Calu3 (cell line): ENCODE data around the gene ARMC5. TPM values are rescaled to one million over a fixed set of nuclear protein-coding genes. Genes with fewer than 3 reads are reported as not detected.
"Not testable (repeated sequence)": the region's sequence is repeated elsewhere in the genome, so short reads cannot be mapped to it uniquely, and the experiment has no call there.

ENCODE experiments used
- BruUV-seq: library from RNA; stranded (reverse); fragments of 400-500 nt; replicated peaks from 2 replicates; lab custom pipeline; 2021; lab: Mats Ljungman, UMichigan
- CTCF ChIA-PET: fragments of 300-600 bp; sonication (Branson Sonifier 250); formaldehyde crosslinking; loops from one replicate; lab custom pipeline; 2022; ENCODE audit warnings: antibody characterized with exemption; lab: Charles Lee
- DNase-seq: peaks from one replicate; pipeline ENCODE4 v3.0.0; 2022
- H3K27ac Mint-ChIP-seq: one replicate; pipeline ENCODE4 v1.8.0; 2022; ENCODE audit warnings: mixed read lengths; ENCODE audit not compliant: unreplicated experiment
- H3K27me3 Mint-ChIP-seq: one replicate; pipeline ENCODE4 v1.8.0; 2022; ENCODE audit warnings: mixed read lengths; ENCODE audit not compliant: unreplicated experiment
- H3K36me3 Mint-ChIP-seq: one replicate; pipeline ENCODE4 v1.8.0; 2022; ENCODE audit warnings: mild to moderate bottlenecking, moderate library complexity, mixed read lengths; ENCODE audit not compliant: insufficient read depth, unreplicated experiment
- H3K4me1 Mint-ChIP-seq: one replicate; pipeline ENCODE4 v1.8.0; 2022; ENCODE audit warnings: mild to moderate bottlenecking, low read depth, mixed read lengths; ENCODE audit not compliant: unreplicated experiment
- H3K4me3 Mint-ChIP-seq: one replicate; pipeline ENCODE4 v1.8.0; 2022; ENCODE audit warnings: mild to moderate bottlenecking, low read depth, moderate library complexity, mixed read lengths; ENCODE audit not compliant: unreplicated experiment
- H3K9me3 Mint-ChIP-seq: one replicate; pipeline ENCODE4 v1.8.0; 2022; ENCODE audit warnings: low read depth, mixed read lengths; ENCODE audit not compliant: unreplicated experiment
- CTCF ChIP-seq: fragments of 200-600 bp; IDR thresholded peaks from one replicate; pipeline ENCODE4 v1.8.0; 2022; ENCODE audit warnings: antibody characterized with exemption; ENCODE audit not compliant: unreplicated experiment
- intact Hi-C: fragments of 100-400 bp; cut with micrococcal nuclease; formaldehyde crosslinking; loops from one replicate; pipeline ENCODE4 v1.10.0; 2022; ENCODE audit not compliant: unreplicated experiment
- total RNA-seq: library from RNA; stranded (reverse); gene quantifications from 2 replicates; pipeline ENCODE4 v1.2.3, GENCODE V29; 2022

Gene ARMC5
- total RNA-seq, 1 experiment from 2014 or later, result 13.6 TPM

GRCh38 chr16:31483081-31483480 is 23.8 kb downstream of the ARMC5 start, which contains the start of gene SLC5A2:
TSS of gene SLC5A2 (plus strand) at chr16:31483123. CDS start at chr16:31483137, 14 bp downstream.
- no peak for DNase-seq
- Mint-ChIP-seq H3K9me3 (no peaks in the 10 kb centered on the region), H3K4me1 (peaks cover 22% of the 10 kb centered on the region), H3K27ac (no peak within 1 kb of the TSS), H3K36me3 (peaks cover 29% of the 10 kb centered on the region), H3K27me3 (no peaks in the 10 kb centered on the region), H3K4me3 (no peak within 1 kb of the TSS)
- TF ChIP-seq CTCF, result no peak
- CTCF ChIA-PET, result no interaction called here
- BruUV-seq, result no TSS peak
- intact Hi-C loops, result no loop called here

DNA sequence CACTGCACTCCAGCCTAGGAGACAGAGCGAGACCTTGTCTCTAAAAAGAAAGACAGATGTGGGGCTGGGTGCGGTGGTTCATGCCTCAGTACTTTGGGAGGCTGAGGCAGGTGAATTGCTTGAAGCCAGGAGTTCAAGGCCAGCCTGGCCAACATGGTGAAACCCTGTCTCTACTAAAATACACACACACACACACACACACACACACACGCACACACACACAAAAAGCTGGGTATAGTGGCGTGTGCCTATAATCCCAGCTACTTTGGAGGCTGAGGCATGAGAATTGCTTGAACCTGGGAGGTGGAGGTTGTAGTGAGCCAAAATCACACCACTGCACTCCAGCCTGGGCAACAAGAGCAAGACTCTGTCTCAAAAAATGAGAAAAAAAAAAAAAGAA is 24.7 kb downstream of the ARMC5 start:
- H3K4me1 Mint-ChIP-seq, result peaks cover 17% of the 10 kb centered on the region
- peak overlapping the region; percentile 49 for H3K4me3 Mint-ChIP-seq
- H3K27me3 Mint-ChIP-seq, intact Hi-C loops, DNase-seq, H3K9me3 Mint-ChIP-seq, BruUV-seq: not testable (repeated sequence)
- peaks cover 36% of the 10 kb centered on the region for H3K36me3 Mint-ChIP-seq
- CTCF ChIA-PET, result interaction anchor here (1.0 kb wide), 1 partner anchor 499 kb away, joined by 3 read pairs; the partner anchor contains the start of gene HSD3B7
- H3K27ac Mint-ChIP-seq, result peak overlapping the region; percentile 30

DNA sequence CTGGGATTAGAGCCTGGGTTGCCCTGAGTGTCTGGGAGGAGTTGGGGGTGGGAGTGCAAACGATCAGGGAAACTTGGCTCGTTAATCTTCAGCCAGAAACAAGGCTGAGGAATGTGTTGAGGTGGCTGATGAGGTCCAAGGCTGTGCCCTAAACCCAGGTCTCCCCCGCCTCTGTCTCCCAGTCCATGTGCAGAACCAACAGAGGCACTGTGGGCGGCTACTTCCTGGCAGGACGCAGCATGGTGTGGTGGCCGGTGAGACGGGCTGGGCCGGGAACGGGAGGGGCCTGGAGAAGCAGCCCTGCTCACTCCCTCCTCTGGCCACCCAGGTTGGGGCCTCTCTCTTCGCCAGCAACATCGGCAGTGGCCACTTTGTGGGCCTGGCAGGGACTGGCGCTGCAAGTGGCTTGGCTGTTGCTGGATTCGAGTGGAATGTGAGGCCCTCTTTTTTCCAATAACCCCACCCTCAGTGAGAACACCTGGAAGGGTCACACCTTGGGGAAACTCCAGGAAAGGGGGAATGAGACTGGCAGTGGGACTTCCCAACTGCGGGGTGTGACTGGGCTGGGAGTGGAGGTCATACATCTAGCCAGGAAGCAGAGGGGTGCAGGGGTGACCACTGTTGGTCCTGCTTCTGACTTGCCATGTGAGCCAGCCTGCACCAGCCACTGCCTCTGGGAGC is 25.3 kb downstream of the ARMC5 start:
- H3K4me3 Mint-ChIP-seq, result peak overlapping the region; percentile 49
- no peaks in the 10 kb centered on the region for H3K9me3 Mint-ChIP-seq
- H3K36me3 Mint-ChIP-seq, result peaks cover 42% of the 10 kb centered on the region
- H3K27ac Mint-ChIP-seq, result peak overlapping the region; percentile 30
- DNase-seq, result peak; percentile 85
- no TSS peak for BruUV-seq
- peaks cover 17% of the 10 kb centered on the region for H3K4me1 Mint-ChIP-seq
- intact Hi-C loops, result loop anchor here (5.0 kb wide), 2 partner anchors 32 to 228 kb away; a partner anchor contains a TSS
- no peaks in the 10 kb centered on the region for H3K27me3 Mint-ChIP-seq
- CTCF ChIA-PET, result interaction anchor here (1.0 kb wide), 1 partner anchor 500 kb away, joined by 3 read pairs; the partner anchor contains the start of gene HSD3B7
- TF ChIP-seq CTCF, result no peak

DNA sequence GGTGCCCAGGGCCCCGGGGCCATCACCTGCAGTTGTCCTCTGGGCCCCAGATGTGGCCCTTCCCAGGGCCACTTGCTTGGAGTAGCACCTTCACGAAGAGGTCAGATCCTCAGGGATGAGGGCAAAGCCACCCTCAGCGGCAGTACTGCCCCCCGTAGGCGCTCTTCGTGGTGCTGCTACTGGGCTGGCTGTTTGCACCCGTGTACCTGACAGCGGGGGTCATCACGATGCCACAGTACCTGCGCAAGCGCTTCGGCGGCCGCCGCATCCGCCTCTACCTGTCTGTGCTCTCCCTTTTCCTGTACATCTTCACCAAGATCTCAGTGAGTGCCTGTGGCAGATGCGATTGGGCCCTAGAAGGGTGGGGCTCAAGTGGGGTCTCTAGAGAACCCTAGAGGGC is 26.3 kb downstream of the ARMC5 start:
- CTCF ChIA-PET, result no interaction called here
- H3K9me3 Mint-ChIP-seq, result no peaks in the 10 kb centered on the region
- DNase-seq, result no peak
- BruUV-seq, result no TSS peak
- no peak overlapping the region for H3K27ac Mint-ChIP-seq
- H3K36me3 Mint-ChIP-seq, result peaks cover 46% of the 10 kb centered on the region
- intact Hi-C loops, result loop anchor here (5.0 kb wide), 2 partner anchors 33 to 227 kb away; a partner anchor contains a TSS
- no peaks in the 10 kb centered on the region for H3K27me3 Mint-ChIP-seq
- H3K4me1 Mint-ChIP-seq, result peaks cover 17% of the 10 kb centered on the region
- no peak overlapping the region for H3K4me3 Mint-ChIP-seq
- TF ChIP-seq CTCF, result no peak
